Stimulated activated CD8-positive, alpha-beta memory T cell treated with anti-CD3 and anti-CD28 coated beads, Interleukin-4, amount 100 ng/mL, for 24 hours (primary cell): ENCODE results near the gene RTBDN.
"Not testable (repeated sequence)": the region's sequence is repeated elsewhere in the genome, so short reads cannot be mapped to it uniquely, and the experiment has no call there.

Source experiments
- DNase-seq: peaks from one replicate; pipeline ENCODE4 v3.0.0-alpha.2; 2020; ENCODE audit warnings: low read depth

Gene RTBDN

DNA sequence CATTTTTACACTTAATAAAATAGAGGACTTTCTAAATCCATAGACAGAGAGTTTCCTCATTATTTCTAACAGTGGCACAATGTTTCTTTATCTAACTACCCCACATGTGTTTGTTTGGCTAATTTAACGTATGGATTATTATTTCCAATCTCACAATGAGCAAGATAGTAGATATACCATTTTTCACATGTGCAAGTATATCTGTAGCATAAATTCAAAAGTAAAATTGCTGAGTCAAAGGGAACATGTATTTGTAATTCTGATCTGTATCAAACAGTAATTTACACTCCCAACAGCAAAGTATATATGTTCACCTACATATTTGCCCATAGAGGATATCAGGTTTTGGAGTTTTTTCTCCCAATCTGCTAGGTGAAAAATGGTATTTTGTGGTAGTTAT, 22.3 kb upstream of the RTBDN start:
- no peak for DNase-seq

DNA sequence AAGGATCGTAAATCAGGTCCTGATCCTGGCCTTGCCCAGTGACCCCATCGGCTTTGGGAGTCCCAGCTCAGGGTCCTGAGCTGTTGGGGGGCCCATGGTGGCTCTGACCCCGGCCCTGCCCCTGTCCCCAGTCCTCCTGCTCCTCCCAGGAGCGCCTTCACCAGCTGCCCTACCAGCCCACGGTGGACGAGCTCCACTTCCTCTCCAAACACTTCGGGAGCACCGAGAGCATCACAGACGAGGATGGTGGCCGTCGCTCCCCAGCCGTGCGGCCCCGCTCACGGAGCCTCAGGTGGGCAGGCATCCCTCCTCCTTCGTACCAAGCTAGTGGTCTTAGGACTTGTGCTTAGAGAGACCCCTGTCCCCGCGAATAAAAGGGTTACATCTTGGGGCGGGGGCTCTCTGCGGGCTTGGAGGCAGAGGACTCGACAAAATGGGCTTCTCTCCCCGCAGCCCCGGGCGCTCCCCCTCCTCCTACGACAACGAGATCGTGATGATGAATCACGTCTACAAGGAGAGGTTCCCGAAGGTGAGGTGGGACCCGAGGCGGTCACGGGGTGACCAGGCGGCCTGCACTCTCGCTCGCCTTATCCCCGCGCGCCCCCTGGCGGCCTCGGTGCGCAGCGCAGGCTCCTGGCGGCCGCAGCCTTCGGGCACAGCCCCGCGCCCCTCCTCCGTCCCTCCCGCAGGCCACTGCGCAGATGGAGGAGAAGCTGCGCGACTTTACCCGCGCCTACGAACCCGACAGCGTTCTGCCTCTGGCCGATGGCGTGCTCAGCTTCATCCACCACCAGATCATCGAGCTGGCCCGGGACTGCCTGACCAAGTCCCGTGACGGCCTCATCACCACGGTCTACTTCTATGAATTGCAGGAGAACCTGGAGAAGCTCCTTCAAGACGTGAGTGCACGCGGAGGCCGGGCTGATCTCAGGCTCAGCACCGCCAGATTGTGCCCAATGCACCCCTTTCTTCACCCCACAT, 13.1 kb upstream of the RTBDN start:
- DNase-seq: peak; percentile 81

DNA sequence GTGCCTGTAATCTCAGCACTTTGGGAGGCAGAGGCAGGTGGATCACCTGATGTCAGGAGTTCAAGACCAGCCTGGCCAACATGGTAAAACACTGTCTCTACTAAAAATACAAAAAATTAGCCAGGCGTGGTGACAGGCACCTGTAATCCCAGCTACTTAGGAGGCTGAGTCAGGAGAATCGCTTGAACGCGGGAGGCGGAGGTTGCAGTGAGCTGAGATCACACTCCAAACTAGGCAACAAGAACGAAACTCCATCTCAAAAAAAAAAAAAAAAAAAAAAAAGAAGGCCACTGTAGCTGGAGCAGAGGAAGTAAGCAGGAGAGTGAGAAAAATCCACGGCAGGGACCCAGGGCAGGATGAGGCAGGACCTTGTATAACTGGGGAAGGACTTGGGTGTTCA, 12.2 kb upstream of the RTBDN start:
- DNase-seq: not testable (repeated sequence)

DNA sequence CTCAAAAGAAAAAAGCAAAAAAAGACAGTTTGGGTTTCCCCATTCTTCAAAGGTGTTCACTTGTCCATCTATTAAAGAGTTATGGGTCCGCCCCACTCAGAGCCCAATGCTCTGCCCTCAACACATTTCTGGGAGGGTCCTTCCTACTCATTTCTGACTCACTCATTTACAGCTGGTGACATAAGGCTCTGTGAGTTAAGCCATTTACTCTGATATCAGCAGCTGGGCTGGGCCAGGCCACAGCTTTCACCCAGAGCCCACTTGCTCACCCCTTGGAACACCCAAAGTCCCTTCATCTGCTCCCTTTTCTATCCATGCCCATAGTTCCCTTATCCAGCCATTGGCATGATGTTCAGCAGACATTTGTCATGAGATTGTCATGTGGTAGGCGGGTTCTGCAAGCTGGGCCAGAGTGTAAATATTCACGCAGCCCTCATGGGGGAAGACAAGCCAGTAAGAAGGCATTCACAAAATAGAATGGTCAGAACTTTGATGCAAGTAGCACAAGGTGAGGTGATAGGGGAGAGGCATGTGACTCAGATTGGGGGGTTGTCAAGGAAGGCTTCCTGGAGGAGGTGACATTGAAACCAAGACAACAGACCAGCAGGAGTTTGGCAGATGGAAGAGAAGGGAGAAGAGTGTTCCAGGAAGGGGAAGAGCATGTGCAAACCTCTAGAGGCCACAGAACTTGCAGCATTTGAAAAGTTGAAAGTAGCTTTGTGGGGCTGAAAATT, 9.8 kb upstream of the RTBDN start:
- DNase-seq: no peak

DNA sequence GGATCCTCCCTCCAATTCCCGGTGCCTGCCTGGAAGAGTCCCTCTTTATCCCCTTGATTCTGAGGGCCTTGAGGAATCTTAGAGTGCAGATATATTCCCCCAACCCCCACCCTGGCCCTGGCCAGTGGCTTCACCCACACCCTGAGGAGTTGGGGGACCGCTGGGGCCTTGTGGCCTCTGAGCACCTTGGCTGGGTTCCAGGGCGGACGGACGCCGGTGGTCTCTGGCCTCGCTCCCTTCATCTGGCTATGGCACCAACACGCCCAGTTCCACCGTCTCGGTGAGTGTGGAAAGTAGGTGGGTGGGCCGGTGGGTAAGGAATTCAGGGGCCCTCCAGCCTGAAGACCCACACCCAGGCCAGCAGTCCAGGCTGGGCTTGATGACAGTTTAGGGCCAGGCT, 8.9 kb upstream of the RTBDN start:
- DNase-seq: no peak

DNA sequence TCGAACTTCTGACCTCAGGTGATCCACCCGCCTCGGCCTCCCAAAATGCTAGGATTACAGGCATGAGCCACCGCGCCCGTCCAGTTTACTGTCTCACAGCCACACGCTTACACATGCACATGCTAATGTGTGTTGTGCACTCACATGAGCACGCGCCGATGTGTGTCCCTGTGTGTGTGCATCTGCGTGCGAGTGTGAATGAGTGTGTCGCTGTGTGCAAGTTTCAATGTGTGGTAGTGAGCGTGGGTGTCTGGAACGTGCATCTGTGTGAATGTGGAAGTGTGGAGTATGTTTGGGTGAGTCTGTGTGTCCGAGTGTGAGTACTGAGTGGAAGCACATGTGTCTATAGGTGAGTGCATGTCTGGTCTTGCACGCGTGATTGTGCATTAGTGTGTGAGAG, 8.1 kb upstream of the RTBDN start:
- DNase-seq: no peak

DNA sequence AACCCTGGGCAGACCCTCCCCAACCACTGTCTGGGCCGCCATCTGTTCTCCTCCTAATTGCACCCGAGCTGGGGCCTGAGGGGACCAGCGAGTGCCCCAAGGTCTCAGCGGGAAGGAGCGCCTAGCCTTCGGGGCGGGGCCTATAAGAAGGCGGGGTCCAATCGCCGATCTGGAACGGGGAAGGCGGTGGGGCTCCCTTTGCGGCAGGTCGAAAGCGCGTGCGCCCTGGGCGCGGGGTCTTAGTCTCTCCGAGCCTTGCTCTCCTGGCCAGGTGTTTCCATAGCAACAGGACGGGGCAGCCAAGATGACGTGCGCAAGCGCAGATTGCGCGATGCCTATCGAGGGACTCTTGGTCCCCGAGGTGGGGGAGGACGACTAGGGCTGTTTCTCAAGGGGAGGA, 6.7 kb upstream of the RTBDN start:
- DNase-seq: no peak

DNA sequence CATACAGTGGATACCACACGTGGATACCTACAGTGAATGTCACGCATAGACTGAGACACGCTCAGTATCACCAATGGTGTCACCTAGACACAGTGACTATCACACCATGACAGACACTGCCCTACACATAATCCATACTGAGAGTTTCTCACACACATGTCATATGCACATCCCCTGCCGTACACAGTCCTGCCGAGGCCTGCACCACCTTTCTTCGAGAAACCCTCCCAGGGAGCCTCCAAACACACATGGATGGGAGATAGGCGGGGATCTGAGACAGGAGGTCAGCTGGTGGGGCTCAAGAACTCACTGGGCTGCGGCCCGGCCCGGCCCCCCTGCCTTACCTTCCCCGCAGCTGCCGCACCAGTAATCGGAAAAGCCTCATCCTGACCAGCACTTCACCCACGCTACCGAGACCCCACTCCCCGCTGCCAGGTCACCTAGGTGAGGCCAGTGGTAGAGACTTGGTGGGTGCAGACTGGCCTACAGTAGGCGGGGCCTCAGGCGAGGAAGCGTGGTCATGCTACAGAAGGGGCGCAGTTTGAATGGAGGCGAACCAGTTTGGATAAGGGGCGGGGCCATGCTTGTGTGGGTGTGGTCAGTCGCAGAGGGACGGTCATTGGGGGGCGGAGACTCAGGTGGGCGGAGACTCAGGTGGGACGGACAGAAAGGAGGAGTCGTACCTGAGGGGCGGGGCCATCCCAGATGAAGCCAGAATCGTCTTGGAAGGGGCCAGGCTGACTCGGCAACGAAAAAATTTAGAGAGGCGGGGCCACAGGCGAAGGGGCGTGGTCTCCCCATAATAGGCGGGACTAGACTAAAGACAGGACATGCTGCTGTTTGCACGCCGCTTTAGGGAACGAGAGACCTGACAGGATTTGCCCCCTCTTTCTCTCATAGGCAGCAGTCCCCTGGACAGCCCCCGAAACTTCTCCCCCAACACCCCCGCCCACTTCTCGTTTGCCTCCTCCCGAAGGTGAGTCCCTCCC, 6.0 kb upstream of the RTBDN start:
- DNase-seq: no peak

DNA sequence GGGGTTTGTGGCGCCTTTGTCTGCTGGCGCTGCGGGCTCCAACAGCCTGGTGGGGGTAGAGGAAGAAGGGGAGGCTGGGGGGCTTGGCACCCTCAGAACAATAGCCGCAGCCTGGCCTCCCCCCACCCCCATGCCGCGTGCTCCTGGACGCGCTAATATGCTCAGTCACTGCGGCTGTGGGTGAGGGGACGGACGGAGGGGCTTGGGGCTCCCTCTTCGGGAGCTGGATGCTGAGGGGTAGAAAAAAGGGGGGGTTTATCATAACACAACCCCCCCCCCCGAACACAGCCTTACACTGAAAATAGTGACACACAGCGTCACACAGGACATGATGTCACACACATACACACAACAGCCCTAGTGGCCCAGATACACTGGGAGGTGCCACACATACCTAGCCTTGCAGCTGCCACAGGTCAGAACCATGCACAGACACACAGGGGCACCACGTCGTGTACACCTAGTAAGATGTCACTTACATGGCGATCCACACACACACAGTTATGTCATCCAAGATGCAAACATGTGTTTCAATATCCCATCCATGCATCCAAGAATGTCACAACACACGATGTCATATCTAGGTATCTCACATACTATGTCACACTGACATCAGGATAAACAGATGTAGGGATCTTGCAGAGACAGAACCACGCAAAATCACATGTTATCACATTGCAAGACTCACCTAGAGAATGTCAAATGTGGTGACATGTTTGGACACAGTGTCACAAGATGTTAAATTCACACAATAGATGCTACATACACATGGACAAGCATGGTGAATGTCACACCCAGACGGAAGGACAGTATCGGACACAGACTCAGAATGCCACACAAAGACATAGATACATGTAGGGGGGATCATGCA, 4.7 kb upstream of the RTBDN start:
- no peak for DNase-seq

DNA sequence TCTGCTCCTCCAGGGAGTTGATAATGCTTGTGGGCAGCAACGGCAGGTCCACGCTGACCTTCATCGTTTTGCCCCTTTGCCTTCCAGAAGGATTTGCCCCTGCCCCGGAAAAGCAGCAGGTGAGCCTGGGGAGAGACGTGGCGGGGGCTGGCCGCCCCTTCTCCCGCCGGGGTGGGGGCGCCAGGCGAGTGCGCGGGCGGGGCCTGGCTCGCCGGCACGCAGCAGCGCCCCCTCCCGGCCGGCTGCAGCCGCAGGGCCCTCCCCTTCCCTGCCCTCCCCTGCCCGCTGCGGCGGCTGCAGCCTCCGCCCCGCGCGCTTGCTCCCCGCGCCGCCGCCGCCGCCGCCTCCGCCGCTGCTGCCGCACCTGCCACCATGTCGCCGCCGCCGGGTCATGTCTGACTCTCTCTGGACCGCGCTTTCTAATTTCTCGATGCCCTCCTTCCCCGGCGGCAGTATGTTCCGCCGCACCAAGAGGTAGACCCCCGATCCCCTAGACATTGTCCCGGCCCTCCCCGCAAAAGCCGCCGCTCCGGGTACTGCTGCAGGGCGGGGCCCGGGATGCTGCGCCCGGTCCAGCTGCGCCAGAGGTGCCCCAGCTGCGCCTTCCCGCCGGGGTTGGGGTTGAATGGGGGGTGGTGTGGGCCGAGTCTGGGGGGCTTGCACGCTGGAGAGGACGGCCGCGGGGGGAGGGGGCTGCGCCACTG, 4.0 kb upstream of the RTBDN start, which contains the start of gene MAST1:
Gene MAST1 (plus strand): TSS at position 334 of the 704 bp plus-strand sequence. CDS start 58 bp downstream, at position 392.
- DNase-seq: no peak

DNA sequence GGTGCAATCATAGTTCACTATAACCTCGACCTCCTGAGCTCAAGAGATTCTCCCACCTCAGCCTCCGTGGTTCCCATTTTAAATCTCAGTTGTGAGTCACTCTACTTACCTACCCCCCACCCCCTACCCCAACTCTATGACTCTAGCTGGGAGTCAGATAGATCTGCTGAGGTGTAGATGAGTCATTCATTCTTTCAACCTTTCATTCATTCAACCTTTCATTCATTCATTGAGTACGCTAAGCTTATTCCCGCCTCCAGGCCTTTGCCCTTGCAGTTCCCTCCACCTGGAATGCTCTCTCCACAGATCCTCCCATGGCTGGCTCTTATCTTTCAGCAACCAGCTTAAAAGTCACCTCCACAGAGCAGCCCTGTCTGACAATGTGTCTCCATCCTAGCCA, 2.8 kb upstream of the RTBDN start:
- DNase-seq: no peak

DNA sequence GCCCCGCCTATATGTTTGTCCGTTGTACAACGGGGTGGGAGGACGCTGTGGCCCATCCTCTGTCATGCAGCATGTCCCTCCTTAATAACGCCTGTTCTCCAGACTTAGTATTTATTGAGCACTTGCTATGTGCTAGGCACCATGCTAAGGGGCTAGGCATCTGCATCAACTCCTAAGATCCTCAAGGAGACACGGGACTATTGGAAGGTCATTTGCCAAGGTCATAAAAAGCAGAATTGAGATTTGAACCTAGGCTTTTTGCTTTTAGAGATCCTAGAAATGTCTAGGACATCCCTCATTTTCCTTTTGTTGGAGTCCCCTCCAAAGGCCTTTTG, 2.1 kb upstream of the RTBDN start:
- no peak for DNase-seq

DNA sequence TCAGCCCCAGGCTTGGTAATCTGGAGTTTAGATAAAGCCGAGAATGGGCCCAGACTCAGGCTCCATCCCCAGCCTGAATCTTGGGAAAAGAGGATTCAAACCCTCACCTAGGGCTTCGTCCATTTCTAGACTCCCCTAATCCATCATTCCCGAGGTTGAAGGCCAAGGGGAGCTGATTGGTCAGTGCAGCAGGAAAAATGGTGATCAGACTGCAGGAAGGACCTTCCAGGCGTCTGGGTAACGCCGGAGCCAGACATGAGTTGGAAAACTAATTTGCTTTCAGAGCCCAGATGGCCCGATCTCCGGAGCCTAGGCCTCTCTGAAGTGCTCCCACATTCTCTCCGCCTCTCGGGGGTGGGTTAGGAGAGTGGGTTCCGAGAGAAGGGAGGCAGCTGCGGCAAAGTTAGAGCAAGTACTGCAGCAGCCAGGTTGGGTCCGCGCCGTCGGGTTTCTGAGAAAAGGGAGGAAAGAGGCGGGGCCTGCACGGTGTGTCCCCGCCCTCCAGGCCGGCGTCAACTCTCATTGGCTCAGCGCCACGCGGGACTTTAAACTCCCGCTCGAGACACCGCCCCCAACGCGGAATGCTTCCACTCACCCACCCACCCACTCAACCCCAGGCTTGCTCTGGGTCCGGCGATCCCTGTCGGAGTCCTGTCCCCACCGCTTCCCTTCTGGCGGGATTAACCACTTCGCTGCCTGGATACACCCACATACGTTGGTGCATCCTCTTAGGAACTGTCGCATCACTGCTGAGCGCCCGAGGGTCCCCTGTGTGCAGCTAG, 788 bp upstream of the RTBDN start:
- no peak for DNase-seq

DNA sequence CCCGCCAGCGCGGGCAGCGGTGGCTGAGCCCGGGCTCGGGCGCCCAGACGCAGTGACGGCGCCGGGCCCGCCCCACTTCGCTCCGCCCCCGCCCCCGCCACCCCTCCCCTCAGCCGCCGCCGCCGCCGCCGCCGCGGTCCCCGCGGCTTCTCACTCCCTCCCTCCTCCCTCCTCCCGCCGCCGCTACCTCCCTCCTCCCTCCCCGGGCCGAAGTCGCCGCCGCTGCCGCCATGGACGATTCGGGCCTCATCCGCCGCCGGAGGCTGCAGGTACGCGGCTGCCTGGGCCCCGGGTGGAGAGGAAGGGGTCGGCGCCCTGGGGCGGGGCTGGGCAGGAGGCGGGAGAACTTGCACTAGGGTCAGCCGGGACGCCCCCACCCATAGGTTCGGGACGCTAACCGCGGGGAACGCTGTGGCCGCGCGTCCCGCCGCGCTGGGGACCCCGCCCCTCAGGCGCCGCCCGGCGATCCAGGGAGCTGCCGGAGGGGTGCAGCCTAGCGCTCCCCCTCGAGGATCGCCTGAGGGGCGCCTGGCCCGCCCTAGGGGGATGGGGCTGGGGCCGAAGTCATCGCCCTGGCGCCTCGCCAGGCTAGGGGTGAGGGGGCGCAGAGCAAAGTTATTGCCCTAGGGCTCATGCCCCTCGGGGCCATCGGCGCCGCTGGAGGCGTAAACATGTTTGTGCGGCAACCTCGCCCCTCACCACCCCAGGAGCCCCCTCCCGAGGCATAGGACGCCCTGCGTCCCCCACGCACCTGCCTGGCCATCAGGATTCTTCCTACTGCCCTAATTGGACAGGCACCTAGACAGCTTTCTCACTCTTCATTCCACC, 427 bp downstream of the RTBDN start:
- no peak for DNase-seq

DNA sequence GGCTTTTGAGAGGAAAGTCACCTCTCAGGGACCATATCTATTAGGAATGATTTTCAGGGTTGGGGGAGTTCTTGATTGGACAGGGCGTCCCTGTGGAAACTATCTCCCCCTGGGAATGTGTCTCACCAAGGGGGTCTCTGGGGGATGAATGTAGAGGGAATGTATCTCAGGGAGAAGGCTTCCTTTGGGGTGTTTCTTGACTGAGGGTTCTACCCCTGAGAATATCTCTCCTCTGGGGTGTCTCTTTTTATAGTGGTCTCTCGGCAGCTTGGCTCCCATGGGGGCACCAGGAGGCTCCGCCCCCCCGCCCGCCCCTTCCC, 1.0 kb downstream of the RTBDN start:
- DNase-seq: no peak

DNA sequence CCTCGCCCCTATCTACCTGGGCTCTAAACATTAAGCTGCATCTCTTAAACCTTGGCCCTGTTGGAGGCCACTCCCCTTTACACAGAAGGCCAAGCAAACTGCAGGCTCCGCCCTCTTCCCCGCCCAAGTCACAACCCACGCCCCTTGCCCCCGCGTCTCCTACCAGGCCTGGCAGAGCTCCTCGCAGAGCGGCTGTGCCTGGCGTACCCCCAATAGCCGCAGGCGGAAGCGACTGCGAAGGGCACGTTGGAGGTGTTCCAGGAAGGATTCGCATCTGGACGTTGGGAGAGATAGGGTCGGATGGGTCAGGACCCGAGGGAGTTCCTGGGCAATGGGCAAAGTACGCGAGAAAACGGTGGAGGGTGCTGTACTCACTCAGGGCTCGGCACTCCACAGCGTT, 5.9 kb downstream of the RTBDN start:
- DNase-seq: no peak

DNA sequence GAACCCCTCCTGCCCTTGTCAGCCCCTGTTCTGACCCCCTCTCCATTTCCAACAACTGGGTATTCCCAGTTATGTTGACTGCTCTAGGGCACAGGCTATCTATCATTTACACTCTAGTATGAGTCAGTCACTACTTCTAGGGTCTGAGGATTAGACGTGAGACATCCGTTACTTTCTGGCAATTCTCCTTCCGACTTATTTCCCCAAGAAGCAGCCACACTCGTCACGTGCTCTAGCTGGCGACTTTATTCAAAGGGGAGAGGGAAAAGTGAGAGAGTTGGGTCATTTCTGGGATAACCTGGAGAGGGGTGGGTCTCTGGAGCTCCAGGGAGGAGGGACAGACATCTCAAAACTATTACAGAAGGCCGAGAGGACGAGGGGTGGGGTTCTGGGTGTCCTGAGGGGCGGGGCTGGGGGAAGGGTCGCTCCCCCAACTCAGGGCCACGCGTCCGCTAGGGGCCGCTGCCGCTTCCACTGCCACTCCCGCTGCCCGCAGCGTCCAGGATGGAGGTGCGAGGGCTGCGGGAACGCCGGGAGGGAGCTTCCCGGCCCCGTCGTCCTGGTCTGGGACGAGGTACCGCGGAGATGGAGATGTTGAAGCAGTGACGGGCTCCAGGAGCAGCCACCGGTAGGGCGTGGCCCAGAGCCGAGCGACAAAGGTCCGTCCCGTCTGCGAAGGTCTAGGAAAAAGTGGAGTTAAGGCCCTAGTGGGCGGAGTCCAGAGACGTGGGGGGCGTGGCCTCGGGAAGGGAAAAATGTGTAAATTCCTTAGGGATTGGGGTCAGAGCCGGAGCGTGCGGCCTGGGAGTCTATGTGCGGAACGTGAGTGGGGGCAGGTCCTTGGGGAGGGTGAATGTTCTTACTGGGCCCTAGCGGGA, 8.9 kb downstream of the RTBDN start:
- DNase-seq: no peak

DNA sequence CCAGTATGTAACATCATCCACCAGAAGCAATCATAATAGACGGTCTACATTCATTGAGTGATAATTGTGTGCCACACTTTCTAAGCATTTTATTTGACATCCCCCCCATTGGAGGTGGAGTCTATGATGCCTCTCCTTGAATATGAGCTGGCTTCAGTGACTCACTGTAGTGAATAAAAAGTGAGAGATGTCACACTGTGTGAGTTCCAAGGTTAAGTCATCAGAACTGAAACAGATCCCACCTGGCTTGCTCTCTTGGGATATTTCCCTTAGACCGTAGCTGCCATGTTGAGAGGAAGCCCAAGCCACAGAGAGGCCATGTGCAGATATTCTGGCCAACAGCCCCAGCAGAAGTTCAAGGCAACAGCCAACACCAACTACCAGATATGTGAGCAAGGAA, 12.6 kb downstream of the RTBDN start:
- no peak for DNase-seq
